22Rv1 (cell line): ENCODE measurements around the gene TSSK6.

ENCODE experiments used
- H3K27ac ChIP-seq: fragments of 450-650 bp; 2 replicates; pipeline ENCODE4 v1.5.1; 2017
- CTCF ChIP-seq: fragments of 450-650 bp; IDR thresholded peaks from 2 replicates; pipeline ENCODE4 v1.5.1; 2017; ENCODE audit warnings: mild to moderate bottlenecking
- ZFX ChIP-seq: fragments of 450-650 bp; IDR thresholded peaks from 2 replicates; pipeline ENCODE4 v1.6.1; 2017; ENCODE audit warnings: antibody characterized with exemption, borderline replicate concordance

Gene TSSK6

GRCh38 chr19:19514881-19515641, at the start of gene TSSK6:
TSSK6 (minus strand) TSS chr19:19515548; CDS start chr19:19515427, 121 bp downstream.
- peak within 1 kb of the TSS; percentile 74 for H3K27ac ChIP-seq

GRCh38 chr19:19563348-19563848, 48.0 kb upstream of the TSSK6 start:
- H3K27ac ChIP-seq = no peak overlapping the region
- TF ChIP-seq CTCF = no peak
- no peak for TF ChIP-seq ZFX

More at GRCh38 chr19:19514881-19515641, at the start of gene TSSK6:
- TF ChIP-seq CTCF (no peak), ZFX (no peak)

- TF ChIP-seq CTCF (no peak), ZFX (no peak)
- no peak overlapping the region for H3K27ac ChIP-seq
Observed at GRCh38 chr19:19562665-19563347, 47.5 kb upstream of the TSSK6 start.

GRCh38 chr19:19561946-19562664, 46.8 kb upstream of the TSSK6 start:
- no peak for TF ChIP-seq ZFX
- TF ChIP-seq CTCF = no peak
- no peak overlapping the region for H3K27ac ChIP-seq

GRCh38 chr19:19559931-19560330, 44.6 kb upstream of the TSSK6 start:
- no peak overlapping the region for H3K27ac ChIP-seq
- TF ChIP-seq ZFX (no peak), CTCF (no peak)

GRCh38 chr19:19558636-19559035, 43.3 kb upstream of the TSSK6 start:
- TF ChIP-seq CTCF (no peak), ZFX (no peak)
- no peak overlapping the region for H3K27ac ChIP-seq
